Cardiac fibroblast (primary cell): Measurements from ENCODE around the gene LYPD6B.

Experiments used
- DNase-seq, 2 donors: peaks; one replicate each; pipeline versions ENCODE4 v3.0.0 to v3.0.0-alpha.2; 2010; ENCODE audit warnings: low read depth in 2 of 2
- H3K4me3 ChIP-seq, 2 donors: replicated peaks in 1 of 2; 1 replicate in 1 of 2; 2 replicates in 1 of 2; pipeline ENCODE4 v1.5.1; 2011; ENCODE audit warnings: low read depth in 2 of 2, low read length in 2 of 2, mild to moderate bottlenecking in 2 of 2, moderate library complexity in 1 of 2
- CTCF ChIP-seq: IDR thresholded peaks from one replicate; pipeline ENCODE4 v1.5.1; 2011; ENCODE audit warnings: low read depth, mild to moderate bottlenecking, low read length, inconsistent platforms

The LYPD6B gene

GRCh38 chr2:149158957-149159356 is 120.5 kb downstream of the LYPD6B start:
- DNase-seq, result no peak
- H3K4me3 ChIP-seq, result no peak overlapping the region
- TF ChIP-seq CTCF, result no peak

GRCh38 chr2:149160195-149160594 is 121.7 kb downstream of the LYPD6B start:
- no peak for TF ChIP-seq CTCF
- no peak for DNase-seq
- no peak overlapping the region for H3K4me3 ChIP-seq

GRCh38 chr2:149160701-149161217 is 122.3 kb downstream of the LYPD6B start:
- H3K4me3 ChIP-seq, result no peak overlapping the region
- DNase-seq, result no peak
- no peak for TF ChIP-seq CTCF

- peak in 1 of 2 donors; percentile 7 for DNase-seq
- H3K4me3 ChIP-seq, result no peak overlapping the region
- TF ChIP-seq CTCF, result no peak
Observed at GRCh38 chr2:149161481-149162225, 123.2 kb downstream of the LYPD6B start.

GRCh38 chr2:149164296-149164695 is 125.8 kb downstream of the LYPD6B start:
- no peak for DNase-seq
- TF ChIP-seq CTCF, result no peak
- H3K4me3 ChIP-seq, result no peak overlapping the region

GRCh38 chr2:149164827-149165226 is 126.3 kb downstream of the LYPD6B start:
- TF ChIP-seq CTCF, result no peak
- DNase-seq, result no peak
- no peak overlapping the region for H3K4me3 ChIP-seq
